Ascending aorta (tissue), 2 donors: ENCODE results near the gene PUM1. TPM values are rescaled to one million over a fixed set of nuclear protein-coding genes. Genes with fewer than 3 reads are reported as not detected.
A peak's percentile ranks its signal among the peaks of the same experiment; 100 is the strongest.

Source experiments
- DNase-seq, 2 donors: peaks; one replicate each; pipeline ENCODE4 v3.0.0-alpha.2; 2019; ENCODE audit warnings: low spot score in 2 of 2
- H3K27ac ChIP-seq, 2 donors: fragments of 200-600 bp; sonication (generic); one replicate each; pipeline ENCODE4 v1.5.1; 2016 to 2017; ENCODE audit warnings: mild to moderate bottlenecking in 1 of 2
- H3K27me3 ChIP-seq: fragments of 200-600 bp; sonication (generic); one replicate; pipeline ENCODE4 v1.5.1; 2017
- H3K36me3 ChIP-seq, 2 donors: fragments of 200-600 bp; sonication (generic); one replicate each; pipeline ENCODE4 v1.5.1; 2016
- H3K4me1 ChIP-seq, 2 donors: fragments of 200-600 bp; sonication (generic); one replicate each; pipeline ENCODE4 v1.5.1; 2016 to 2017; ENCODE audit warnings: mild to moderate bottlenecking in 1 of 2
- H3K4me3 ChIP-seq, 2 donors: fragments of 200-600 bp; sonication (generic); one replicate each; pipeline ENCODE4 v1.5.1; 2016 to 2017; ENCODE audit warnings: mild to moderate bottlenecking in 1 of 2
- H3K9me3 ChIP-seq, 2 donors: fragments of 200-600 bp; sonication (generic); one replicate each; pipeline ENCODE4 v1.5.1; 2016
- CTCF ChIP-seq, 3 experiments: fragments of 200-600 bp in 2 of 3; fragments of 450-650 bp in 1 of 3; sonication (generic) in 2 of 3; IDR thresholded peaks; one replicate each; pipeline ENCODE4 v1.5.1; 2016 to 2019; ENCODE audit warnings: antibody characterized with exemption in 3 of 3, mild to moderate bottlenecking in 1 of 3, moderate library complexity in 1 of 3
- intact Hi-C: fragments of 100-400 bp; cut with DNase I; formaldehyde crosslinking; loops from one replicate; pipeline ENCODE4 v1.15.1; 2023
- total RNA-seq: library from RNA; depleted of rRNA; stranded (reverse); fragments of >200 nt; gene quantifications from one replicate; pipeline ENCODE4 v1.1.0, GENCODE V29; 2016

Gene PUM1
- total RNA-seq: 52.3 TPM

DNA sequence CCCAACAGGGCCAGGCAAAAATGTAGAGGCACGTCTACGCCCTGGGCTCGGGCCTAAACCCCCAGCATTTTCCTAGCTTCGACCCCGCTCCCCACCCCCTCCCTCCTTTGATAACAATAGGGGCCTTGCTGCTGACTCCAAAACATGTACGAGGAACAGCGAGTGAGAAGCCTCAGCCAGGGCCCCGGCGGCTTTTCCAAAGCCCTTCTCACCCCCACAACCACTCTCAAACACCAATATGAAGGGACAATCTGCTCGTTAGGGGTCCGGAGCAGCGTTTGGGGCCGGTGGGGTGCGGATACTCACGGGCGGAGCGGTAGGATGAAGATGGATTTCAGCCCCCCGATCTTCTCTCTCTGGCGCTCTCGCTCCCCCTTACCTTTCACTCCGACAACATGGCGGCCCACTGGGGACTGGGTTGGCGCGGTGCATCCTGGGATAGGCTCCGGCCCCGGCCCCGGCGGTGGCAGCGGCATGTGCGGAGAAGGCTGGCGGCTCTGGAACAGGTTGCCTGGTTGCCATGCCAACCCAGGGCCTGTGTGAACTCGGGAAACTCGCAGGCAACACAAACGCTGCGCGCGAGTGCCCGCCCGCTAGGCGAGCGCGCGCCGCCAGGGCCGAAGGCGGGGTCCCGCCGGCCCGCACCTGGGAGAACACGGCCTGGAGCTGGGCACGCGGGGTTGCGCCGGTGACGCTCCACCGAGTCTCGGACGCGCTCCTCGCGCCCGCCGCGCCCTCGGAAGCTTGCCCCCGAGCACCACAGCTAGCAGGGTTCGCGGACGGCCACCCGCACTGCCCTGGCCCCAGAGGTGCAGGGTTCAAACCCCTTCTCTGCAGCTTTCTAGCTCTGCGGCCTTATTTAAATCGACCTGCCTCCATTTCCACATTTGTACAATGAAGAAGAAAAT is at the start of gene PUM1:
Gene PUM1, minus strand, starts transcription at position 408 of the 908 bp plus-strand sequence. CDS start 6,151 bp downstream, outside the sequence.
- Histone ChIP-seq H3K27ac (peak within 1 kb of the TSS; percentile 78 to 91), H3K27me3 (no peaks in the 10 kb centered on the region), H3K4me3 (peak within 1 kb of the TSS; percentile 60 to 74), H3K36me3 (no peaks in the 10 kb centered on the region), H3K4me1 (peaks cover 0 to 21% of the 10 kb centered on the region in 2 donors), H3K9me3 (no peaks in the 10 kb centered on the region)
- peak in 1 of 3 experiments; percentile 21 for TF ChIP-seq CTCF (IDR thresholded peaks at IDR 0.05)
- intact Hi-C loops: loop anchor here (1.0 to 10.0 kb wide), 4 partner anchors 90 to 341 kb away; partner anchors contain the start of genes MATN1, SNRNP40 and ZCCHC17
- DNase-seq: peak; percentile 95 to 99

GRCh38 chr1:31112266-31112935 is 46.9 kb upstream of the PUM1 start:
- H3K27me3 ChIP-seq: no peaks in the 10 kb centered on the region
- H3K9me3 ChIP-seq: no peaks in the 10 kb centered on the region
- TF ChIP-seq CTCF (IDR thresholded peaks at IDR 0.05): no peak
- DNase-seq: no peak
- no peaks in the 10 kb centered on the region for H3K36me3 ChIP-seq
- H3K4me1 ChIP-seq: no peaks in the 10 kb centered on the region
- H3K27ac ChIP-seq: no peak overlapping the region
- intact Hi-C loops: no loop called here
- H3K4me3 ChIP-seq: no peak overlapping the region

DNA sequence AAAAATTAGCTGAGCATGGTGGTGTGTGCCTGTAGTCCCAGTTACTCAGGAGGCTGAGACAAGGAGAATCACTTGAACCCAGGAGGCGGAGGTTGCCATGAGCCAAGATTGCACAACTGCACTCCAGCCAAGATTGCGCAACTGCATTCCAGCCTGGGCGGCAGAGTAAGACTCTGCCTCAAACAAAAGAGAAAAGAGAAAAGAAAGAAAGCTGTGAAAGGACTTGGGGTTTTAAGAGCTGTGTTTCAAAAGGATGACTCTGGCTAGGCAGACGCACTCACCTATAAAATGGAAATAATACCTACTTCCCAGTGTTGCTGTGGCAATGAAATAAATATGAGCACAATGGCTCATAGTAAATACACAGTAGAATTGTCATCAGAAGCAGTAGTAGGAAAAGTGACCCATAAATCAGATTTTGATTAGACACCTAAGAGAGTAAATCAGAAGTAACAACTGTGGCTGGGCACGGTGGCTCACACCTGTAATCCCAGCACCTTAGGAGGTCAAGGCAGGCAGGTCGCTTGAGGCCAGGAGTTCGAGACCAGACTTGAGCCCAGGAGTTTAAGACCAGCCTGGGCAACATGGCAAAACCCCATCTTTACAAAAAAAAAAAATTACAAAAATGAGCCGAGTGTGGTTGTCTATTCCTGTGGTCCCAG is 45.9 kb upstream of the PUM1 start:
- H3K27me3 ChIP-seq: no peaks in the 10 kb centered on the region
- H3K4me3 ChIP-seq: no peak overlapping the region
- no peaks in the 10 kb centered on the region for H3K9me3 ChIP-seq
- TF ChIP-seq CTCF (IDR thresholded peaks at IDR 0.05): no peak
- intact Hi-C loops: no loop called here
- no peak for DNase-seq
- no peaks in the 10 kb centered on the region for H3K4me1 ChIP-seq
- no peaks in the 10 kb centered on the region for H3K36me3 ChIP-seq
- no peak overlapping the region for H3K27ac ChIP-seq

DNA sequence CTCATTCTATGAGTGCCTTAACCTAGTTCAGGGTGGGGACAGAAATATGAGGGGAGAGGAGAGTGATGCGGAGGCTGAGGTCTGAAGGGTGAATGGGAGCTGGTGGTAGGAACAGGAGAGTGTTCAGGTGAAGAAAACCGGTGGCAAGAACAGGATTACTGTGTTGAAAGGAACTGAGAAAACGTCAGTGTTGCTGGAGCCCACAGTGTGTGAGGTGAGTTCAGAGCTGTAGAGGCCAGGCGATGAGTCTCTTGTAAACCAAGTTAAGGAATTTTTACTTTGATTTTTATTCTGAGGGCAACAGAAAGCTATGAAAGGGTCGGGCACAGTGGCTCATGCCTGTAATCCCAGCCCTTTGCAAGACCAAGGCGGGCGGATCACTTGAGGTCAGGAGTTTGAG is 45.3 kb upstream of the PUM1 start:
- H3K9me3 ChIP-seq: no peaks in the 10 kb centered on the region
- TF ChIP-seq CTCF (IDR thresholded peaks at IDR 0.05): no peak
- no peak overlapping the region for H3K27ac ChIP-seq
- intact Hi-C loops: no loop called here
- H3K36me3 ChIP-seq: no peaks in the 10 kb centered on the region
- DNase-seq: no peak
- no peaks in the 10 kb centered on the region for H3K4me1 ChIP-seq
- H3K4me3 ChIP-seq: no peak overlapping the region
- H3K27me3 ChIP-seq: no peaks in the 10 kb centered on the region

GRCh38 chr1:31108861-31109260 is 43.3 kb upstream of the PUM1 start:
- H3K4me3 ChIP-seq: no peak overlapping the region
- no peak for DNase-seq
- H3K9me3 ChIP-seq: no peaks in the 10 kb centered on the region
- TF ChIP-seq CTCF (IDR thresholded peaks at IDR 0.05): no peak
- H3K36me3 ChIP-seq: no peaks in the 10 kb centered on the region
- H3K27me3 ChIP-seq: no peaks in the 10 kb centered on the region
- intact Hi-C loops: no loop called here
- no peaks in the 10 kb centered on the region for H3K4me1 ChIP-seq
- no peak overlapping the region for H3K27ac ChIP-seq
